GM13977 (cell line): ENCODE measurements around the gene RNU2-1.
"Not testable (repeated sequence)": the region's sequence is repeated elsewhere in the genome, so short reads cannot be mapped to it uniquely, and the experiment has no call there.

Experiments
- DNase-seq: peaks from one replicate; pipeline ENCODE4 v3.0.0; 2012; ENCODE audit warnings: low spot score
- CTCF ChIP-seq: IDR thresholded peaks from 2 replicates; pipeline ENCODE4 v1.5.1; 2012; ENCODE audit warnings: mild to moderate bottlenecking, control low read depth; ENCODE audit not compliant: insufficient read depth; ENCODE audit errors: extremely low read depth, missing control alignments
- in situ Hi-C: fragments of 300-500 bp; cut with MboI; formaldehyde crosslinking; loops from one replicate; pipeline ENCODE4 v1.12.0; 2022; ENCODE audit warnings: low sequenced_read_pairs, low pct_unique_long_range_greater_than_20kb, mixed read lengths, inconsistent platforms; ENCODE audit not compliant: unreplicated experiment

RNU2-1 gene

GRCh38 chr17:43233877-43234276, at the start of gene RNU2-1:
Gene RNU2-1, minus strand, starts transcription at chr17:43233977.
- DNase-seq, in situ Hi-C loops: not testable (repeated sequence)

GRCh38 chr17:43272914-43273313, 39.1 kb upstream of the RNU2-1 start:
- DNase-seq, in situ Hi-C loops: not testable (repeated sequence)

GRCh38 chr17:43272483-43272882, 38.7 kb upstream of the RNU2-1 start:
- in situ Hi-C loops, DNase-seq: not testable (repeated sequence)

GRCh38 chr17:43270552-43271504, 37.1 kb upstream of the RNU2-1 start:
- in situ Hi-C loops, DNase-seq: not testable (repeated sequence)

GRCh38 chr17:43246456-43246855, 12.7 kb upstream of the RNU2-1 start:
- DNase-seq, in situ Hi-C loops: not testable (repeated sequence)

GRCh38 chr17:43240596-43241352, 7.0 kb upstream of the RNU2-1 start:
- DNase-seq, in situ Hi-C loops: not testable (repeated sequence)

- DNase-seq, in situ Hi-C loops: not testable (repeated sequence)
These were observed 5.8 kb upstream of the RNU2-1 start for GRCh38 chr17:43239597-43239996.

- in situ Hi-C loops, DNase-seq: not testable (repeated sequence)
These were observed 514 bp downstream of the RNU2-1 start for GRCh38 chr17:43233263-43233662.

GRCh38 chr17:43232021-43232699, 1.6 kb downstream of the RNU2-1 start:
- DNase-seq, in situ Hi-C loops: not testable (repeated sequence)

- in situ Hi-C loops, DNase-seq: not testable (repeated sequence)
These were observed 2.4 kb downstream of the RNU2-1 start for GRCh38 chr17:43231205-43232020.

- DNase-seq, in situ Hi-C loops: not testable (repeated sequence)
These were observed 5.6 kb downstream of the RNU2-1 start, which contains the start of gene CCDC200 for GRCh38 chr17:43228020-43228782. Gene CCDC200, minus strand, starts transcription at chr17:43228623. Its CDS starts 69 bp downstream, at chr17:43228554.

GRCh38 chr17:43226393-43226792, 7.4 kb downstream of the RNU2-1 start:
- in situ Hi-C loops, result no loop called here
- DNase-seq, result no peak
- no peak for TF ChIP-seq CTCF
